K562 (cell line): ENCODE data around the gene GORASP2. TPM values are rescaled to one million over a fixed set of nuclear protein-coding genes. Genes with fewer than 3 reads are reported as not detected.

Experiments
- AFF4 ChIP-seq: sonication (generic); formaldehyde crosslinking; IDR thresholded peaks from 2 replicates; pipeline ENCODE4 v1.8.0; 2023; ENCODE audit warnings: mild to moderate bottlenecking, missing genetic modification reagents
- BCOR ChIP-seq: fragments of 450-650 bp; IDR thresholded peaks from 2 replicates; pipeline ENCODE4 v1.6.1; 2016
- BRCA1 ChIP-seq, 2 experiments: fragments of 450-650 bp in 1 of 2; sonication (generic) in 1 of 2; formaldehyde crosslinking in 1 of 2; IDR thresholded peaks; 2 replicates each; pipeline versions ENCODE4 v1.5.0 to v1.6.1; 2017 to 2020; ENCODE audit warnings: mild to moderate bottlenecking in 1 of 2, missing genetic modification reagents in 1 of 2
- CBFA2T2 ChIP-seq: fragments of 450-650 bp; conservative IDR thresholded peaks from 2 replicates; pipeline ENCODE4 v1.6.1; 2017; ENCODE audit warnings: mild to moderate bottlenecking
- ETS1 ChIP-seq: conservative IDR thresholded peaks from 2 replicates; pipeline ENCODE4 v1.6.1; 2011; ENCODE audit warnings: low read depth, mild to moderate bottlenecking, low read length; ENCODE audit not compliant: control insufficient read depth
- ETV5 ChIP-seq: sonication (generic); formaldehyde crosslinking; IDR thresholded peaks from 2 replicates; pipeline ENCODE4 v1.4.0; 2020; ENCODE audit warnings: low read depth, mild to moderate bottlenecking, missing genetic modification reagents
- FOXO4 ChIP-seq: fragments of 450-650 bp; formaldehyde crosslinking; IDR thresholded peaks from 2 replicates; pipeline ENCODE4 v1.4.0; 2020; ENCODE audit warnings: mild to moderate bottlenecking, moderate library complexity
- HNRNPH1 ChIP-seq: fragments of 200-400 bp; formaldehyde crosslinking; optimal IDR thresholded peaks from 2 replicates; pipeline ENCODE3; 2017; ENCODE audit warnings: low read depth, mild to moderate bottlenecking, low read length, moderate library complexity
- KAT8 ChIP-seq: fragments of 450-650 bp; IDR thresholded peaks from 2 replicates; pipeline ENCODE4 v1.6.1; 2016; ENCODE audit warnings: low read depth, mild to moderate bottlenecking
- RBFOX2 ChIP-seq: fragments of 200-400 bp; formaldehyde crosslinking; IDR thresholded peaks from 2 replicates; pipeline ENCODE4 v1.6.1; 2017; ENCODE audit warnings: low read depth, mild to moderate bottlenecking, low read length, moderate library complexity
- SMARCA4 ChIP-seq: fragments of 450-650 bp; IDR thresholded peaks from 2 replicates; pipeline ENCODE4 v1.6.1; 2016
- TRIM24 ChIP-seq, 2 experiments: fragments of 450-650 bp; IDR thresholded peaks; 2 replicates each; pipeline ENCODE4 v1.6.1; 2016
- UBTF ChIP-seq, 2 experiments: IDR thresholded peaks; 2 replicates each; pipeline ENCODE4 v1.6.1; 2012; ENCODE audit warnings: improper control_type of control experiment in 2 of 2, low read depth in 2 of 2, low read length in 2 of 2, borderline replicate concordance in 1 of 2
- ZBTB49 ChIP-seq: sonication (generic); formaldehyde crosslinking; IDR thresholded peaks from 2 replicates; pipeline ENCODE4 v1.8.0; 2022; ENCODE audit warnings: missing genetic modification reagents, mild to moderate bottlenecking, borderline replicate concordance
- ZNF175 ChIP-seq: fragments of 200-800 bp; sonication (Bioruptor generic); IDR thresholded peaks from 2 replicates; pipeline ENCODE4 v1.6.1; 2016; ENCODE audit warnings: low read depth, mild to moderate bottlenecking, missing genetic modification characterization, missing compliant biosample characterization
- polyA plus RNA-seq, 8 experiments: library from polyadenylated mRNA; depleted of rRNA in 4 of 8; stranded (reverse) in 5 of 8; unstranded in 3 of 8; fragments of >200 nt; fragmentation: Nextera tagmentation in 2 of 8; fragmentation: Illumina TruSeq in 1 of 8; extraction: Ambion mirVana in 2 of 8; extraction: Trizol in 1 of 8; gene quantifications; 2 replicates each; pipeline versions ENCODE4 v1.2.1 to v1.2.3, GENCODE V29; 2011 to 2014; ENCODE audit warnings: inconsistent platforms in 1 of 8, missing spikeins in 1 of 8
- total RNA-seq, 7 experiments: library from RNA; depleted of rRNA in 6 of 7; stranded (reverse); fragments of >200 nt in 6 of 7; fragmentation: Illumina TruSeq in 2 of 7; extraction: Trizol in 2 of 7; gene quantifications; 2 replicates each; pipeline versions ENCODE4 v1.2.1 to v1.2.3, GENCODE V29; 2011 to 2021; ENCODE audit warnings: low replicate concordance in 1 of 7

The GORASP2 gene
- total and polyA plus RNA-seq, 9 of the 15 experiments (the other 6 are each of a cell fraction or from before 2014, with no cell fraction given) = 27.4 to 180 (median 59.6) TPM

GRCh38 chr2:170929686-170930050 is 615 bp downstream of the GORASP2 start (continued):
- TF ChIP-seq SMARCA4 = 0 out of 2 replicates have a peak, but pooled peaks have one; percentile 6
- no peak for TF ChIP-seq TRIM24 (IDR thresholded peaks at IDR 0.05)
- no peak for TF ChIP-seq HNRNPH1
- TF ChIP-seq ETS1 = no peak
- peak; percentile 70 for TF ChIP-seq RBFOX2
- no peak for TF ChIP-seq ZBTB49
- no peak for TF ChIP-seq FOXO4 (CRISPR knock-in tag)
- no peak for TF ChIP-seq KAT8
- TF ChIP-seq CBFA2T2 = no peak
- no peak for TF ChIP-seq AFF4
- 0 out of 2 replicates have a peak, but pooled peaks have one; percentile 14 for TF ChIP-seq ZNF175 (CRISPR knock-in tag)
- TF ChIP-seq BCOR = no peak
- peak in 1 of 2 experiments; percentile 74; a peak in 2 of 4 replicates for TF ChIP-seq UBTF (IDR thresholded peaks at IDR 0.05; ENCODE audit: borderline replicate concordance in 1 of 2, low read depth in 2 of 2, low read length in 2 of 2)
- no peak for TF ChIP-seq BRCA1 (IDR thresholded peaks at IDR 0.05)
- no peak for TF ChIP-seq BRCA1 (CRISPR knock-in tag; IDR thresholded peaks at IDR 0.05)
- TF ChIP-seq ETV5 (CRISPR knock-in tag) = 0 out of 2 replicates have a peak, but pooled peaks have one; percentile 1
